Mesothelial cell of epicardium (in vitro differentiated cells): ENCODE results near the gene ELFN1. TPM values are rescaled to one million over a fixed set of nuclear protein-coding genes. Genes with fewer than 3 reads are reported as not detected.

ENCODE experiments used
- DNase-seq, 2 experiments: peaks; one replicate each; pipeline ENCODE4 v3.0.0; 2021; ENCODE audit warnings: low spot score in 2 of 2; ENCODE audit not compliant: unreplicated experiment in 2 of 2
- H3K27ac Mint-ChIP-seq: 2 replicates; pipeline ENCODE4 v1.8.0; 2021; ENCODE audit warnings: mixed read lengths
- H3K27me3 Mint-ChIP-seq: 2 replicates; pipeline ENCODE4 v1.8.0; 2021; ENCODE audit warnings: low read depth, mixed read lengths
- H3K36me3 Mint-ChIP-seq: 2 replicates; pipeline ENCODE4 v1.8.0; 2021; ENCODE audit warnings: mixed read lengths
- H3K4me1 Mint-ChIP-seq: 2 replicates; pipeline ENCODE4 v1.8.0; 2021; ENCODE audit warnings: mixed read lengths
- H3K4me3 Mint-ChIP-seq: 2 replicates; pipeline ENCODE4 v1.8.0; 2021; ENCODE audit warnings: mild to moderate bottlenecking, moderate library complexity, mixed read lengths
- H3K9me3 Mint-ChIP-seq: 2 replicates; pipeline ENCODE4 v1.8.0; 2021; ENCODE audit warnings: mixed read lengths
- total RNA-seq: library from RNA; stranded (reverse); gene quantifications from 3 replicates; pipeline ENCODE4 v1.2.1, GENCODE V29; 2021
- TF ChIP-seq, protein P1 (sequence below): fragments of 200-600 bp; sonication (generic); IDR thresholded peaks from one replicate; pipeline ENCODE4 v1.5.0; 2021; ENCODE audit warnings: antibody characterized with exemption; ENCODE audit not compliant: unreplicated experiment

Gene ELFN1
- total RNA-seq, 1 donor from 2014 or later = 13.5 TPM

DNA sequence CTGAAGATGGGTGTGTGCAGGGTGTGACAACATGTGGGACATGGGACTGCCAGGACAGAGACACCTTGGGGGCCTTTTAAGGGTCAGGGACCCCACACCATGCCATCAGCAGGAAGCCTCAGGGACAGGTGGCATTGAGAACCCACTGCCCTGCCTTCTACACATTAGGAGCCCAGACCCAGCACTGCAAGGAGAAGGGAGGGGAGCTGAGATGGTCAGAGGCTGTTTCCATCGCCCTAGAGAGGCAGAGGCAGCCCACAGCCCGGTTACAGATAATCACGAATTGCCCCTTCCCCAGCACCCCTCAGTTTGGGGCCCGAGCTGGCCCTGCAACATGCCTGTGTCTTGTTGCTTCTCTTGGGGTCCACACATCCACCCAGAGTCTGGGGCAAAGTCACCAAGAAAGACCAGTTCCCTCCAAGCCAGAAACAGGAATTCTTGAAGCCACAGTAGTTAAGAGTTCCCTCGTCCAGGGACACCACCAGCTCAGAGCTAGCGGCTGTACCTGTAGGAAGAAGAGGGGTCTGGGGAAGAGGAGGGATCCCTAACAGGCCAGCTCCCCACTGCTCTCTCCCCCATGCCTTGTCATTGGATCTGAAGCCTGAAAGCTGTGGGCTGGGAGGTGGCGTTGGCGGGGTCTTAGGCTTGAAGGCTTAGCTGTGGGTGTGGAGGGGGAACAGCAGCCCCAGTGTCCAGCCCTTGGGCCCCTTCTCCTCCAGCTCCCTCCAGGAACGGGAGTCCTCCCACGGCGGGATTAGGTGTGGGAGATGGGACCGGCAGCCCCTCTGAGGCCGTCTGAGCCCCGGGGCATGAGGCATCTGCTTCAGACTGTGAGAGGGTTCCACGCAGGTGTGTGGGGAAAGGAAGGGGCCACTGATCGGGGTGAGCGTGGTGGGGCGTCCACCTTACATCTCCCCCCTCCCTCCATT, 44.8 kb upstream of the ELFN1 start:
- DNase-seq = no peak

DNA sequence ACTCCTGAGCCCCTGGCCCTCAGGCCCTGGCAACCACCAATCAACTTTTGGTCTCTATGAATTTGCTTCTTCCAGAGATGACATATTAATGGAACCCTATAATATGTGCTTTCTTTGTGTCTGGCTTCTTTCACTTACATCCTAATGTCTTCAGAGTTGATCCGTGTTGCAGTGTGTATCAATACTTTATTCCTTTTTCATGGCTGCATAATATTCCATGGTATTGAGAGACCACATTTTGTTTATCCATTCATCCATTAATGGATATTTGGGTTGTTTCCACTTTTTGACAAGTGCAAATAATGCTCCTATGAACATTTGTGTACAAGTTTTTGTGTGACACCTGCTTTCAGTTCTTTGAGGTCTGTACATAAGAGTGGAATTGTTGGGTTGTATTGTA, 43.3 kb upstream of the ELFN1 start:
- peaks cover 3% of the 10 kb centered on the region for H3K27me3 Mint-ChIP-seq
- TF ChIP-seq, protein P1, sequence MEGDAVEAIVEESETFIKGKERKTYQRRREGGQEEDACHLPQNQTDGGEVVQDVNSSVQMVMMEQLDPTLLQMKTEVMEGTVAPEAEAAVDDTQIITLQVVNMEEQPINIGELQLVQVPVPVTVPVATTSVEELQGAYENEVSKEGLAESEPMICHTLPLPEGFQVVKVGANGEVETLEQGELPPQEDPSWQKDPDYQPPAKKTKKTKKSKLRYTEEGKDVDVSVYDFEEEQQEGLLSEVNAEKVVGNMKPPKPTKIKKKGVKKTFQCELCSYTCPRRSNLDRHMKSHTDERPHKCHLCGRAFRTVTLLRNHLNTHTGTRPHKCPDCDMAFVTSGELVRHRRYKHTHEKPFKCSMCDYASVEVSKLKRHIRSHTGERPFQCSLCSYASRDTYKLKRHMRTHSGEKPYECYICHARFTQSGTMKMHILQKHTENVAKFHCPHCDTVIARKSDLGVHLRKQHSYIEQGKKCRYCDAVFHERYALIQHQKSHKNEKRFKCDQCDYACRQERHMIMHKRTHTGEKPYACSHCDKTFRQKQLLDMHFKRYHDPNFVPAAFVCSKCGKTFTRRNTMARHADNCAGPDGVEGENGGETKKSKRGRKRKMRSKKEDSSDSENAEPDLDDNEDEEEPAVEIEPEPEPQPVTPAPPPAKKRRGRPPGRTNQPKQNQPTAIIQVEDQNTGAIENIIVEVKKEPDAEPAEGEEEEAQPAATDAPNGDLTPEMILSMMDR = no peak
- no peaks in the 10 kb centered on the region for H3K4me1 Mint-ChIP-seq
- no peak for DNase-seq
- H3K27ac Mint-ChIP-seq = no peak overlapping the region
- H3K9me3 Mint-ChIP-seq = peaks cover 7% of the 10 kb centered on the region
- no peak overlapping the region for H3K4me3 Mint-ChIP-seq
- H3K36me3 Mint-ChIP-seq = no peaks in the 10 kb centered on the region

More for the DNA sequence above, 44.8 kb upstream of the ELFN1 start:
- no peaks in the 10 kb centered on the region for H3K4me1 Mint-ChIP-seq
- H3K27me3 Mint-ChIP-seq = no peaks in the 10 kb centered on the region
- TF ChIP-seq, protein P1 = no peak
- no peak overlapping the region for H3K4me3 Mint-ChIP-seq
- peaks cover 4% of the 10 kb centered on the region for H3K9me3 Mint-ChIP-seq
- H3K36me3 Mint-ChIP-seq = no peaks in the 10 kb centered on the region
- no peak overlapping the region for H3K27ac Mint-ChIP-seq

- no peak for DNase-seq
- H3K27me3 Mint-ChIP-seq = peaks cover 3% of the 10 kb centered on the region
- peaks cover 3% of the 10 kb centered on the region for H3K4me1 Mint-ChIP-seq
- no peak overlapping the region for H3K4me3 Mint-ChIP-seq
- H3K27ac Mint-ChIP-seq = no peak overlapping the region
- H3K9me3 Mint-ChIP-seq = peaks cover 12% of the 10 kb centered on the region
- peaks cover 1% of the 10 kb centered on the region for H3K36me3 Mint-ChIP-seq
- TF ChIP-seq, protein P1 = no peak
Measured at GRCh38 chr7:1630700-1631336, 39.3 kb upstream of the ELFN1 start.

- no peak overlapping the region for H3K4me3 Mint-ChIP-seq
- no peak overlapping the region for H3K27ac Mint-ChIP-seq
- peaks cover 3% of the 10 kb centered on the region for H3K27me3 Mint-ChIP-seq
- TF ChIP-seq, protein P1 = no peak
- peaks cover 14% of the 10 kb centered on the region for H3K9me3 Mint-ChIP-seq
- DNase-seq = no peak
- peaks cover 3% of the 10 kb centered on the region for H3K4me1 Mint-ChIP-seq
- H3K36me3 Mint-ChIP-seq = peaks cover 3% of the 10 kb centered on the region
Measured at GRCh38 chr7:1631678-1632077, 38.4 kb upstream of the ELFN1 start.

DNA sequence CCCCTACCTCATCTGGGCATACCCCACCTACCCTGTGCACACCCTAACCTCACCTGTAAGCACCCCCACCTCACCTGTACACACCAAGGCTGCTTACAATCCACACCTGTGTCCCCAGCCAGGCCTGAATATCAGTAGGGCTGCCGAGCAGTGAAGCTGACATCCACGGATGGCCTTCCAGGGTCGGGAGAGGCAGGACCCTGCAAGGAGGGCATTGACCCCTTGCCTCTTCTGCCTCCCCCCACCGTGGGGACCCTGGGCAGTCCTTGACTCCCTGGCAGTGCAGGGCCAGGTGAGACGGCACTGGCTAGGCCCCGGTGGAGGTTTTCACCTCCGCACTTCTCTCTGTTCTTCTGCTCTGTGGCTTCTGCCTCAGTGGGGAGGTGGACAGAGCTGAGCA, 37.6 kb upstream of the ELFN1 start:
- H3K9me3 Mint-ChIP-seq = peaks cover 18% of the 10 kb centered on the region
- H3K4me1 Mint-ChIP-seq = peaks cover 3% of the 10 kb centered on the region
- DNase-seq = no peak
- no peak overlapping the region for H3K4me3 Mint-ChIP-seq
- TF ChIP-seq, protein P1 = no peak
- H3K27ac Mint-ChIP-seq = no peak overlapping the region
- H3K27me3 Mint-ChIP-seq = peaks cover 3% of the 10 kb centered on the region
- peaks cover 5% of the 10 kb centered on the region for H3K36me3 Mint-ChIP-seq
